Smooth muscle cell (in vitro differentiated cells): ENCODE data around the gene ZNF90. TPM values are rescaled to one million over a fixed set of nuclear protein-coding genes. Genes with fewer than 3 reads are reported as not detected.
A peak's percentile ranks its signal among the peaks of the same experiment; 100 is the strongest.
"Not testable (repeated sequence)": the region's sequence is repeated elsewhere in the genome, so short reads cannot be mapped to it uniquely, and the experiment has no call there.

Experiments used
- DNase-seq: peaks from one replicate; lab custom pipeline; 2025; ENCODE audit not compliant: unreplicated experiment; lab: John Stamatoyannopoulos, UW
- H2AFZ ChIP-seq: fragments of 200-600 bp; sonication (generic); 2 replicates; pipeline ENCODE4 v1.6.0; 2016; ENCODE audit warnings: antibody characterized with exemption, low read depth, mild to moderate bottlenecking
- H3F3A ChIP-seq: fragments of 200-600 bp; sonication (generic); 2 replicates; pipeline ENCODE4 v1.6.0; 2017; ENCODE audit warnings: antibody characterized with exemption, low read depth
- H3K27ac ChIP-seq: fragments of 200-600 bp; sonication (generic); 2 replicates; pipeline ENCODE4 v1.5.1; 2016; ENCODE audit warnings: low read depth, mild to moderate bottlenecking
- H3K27me3 ChIP-seq: fragments of 200-600 bp; sonication (generic); 2 replicates; pipeline ENCODE4 v1.6.1; 2016; ENCODE audit warnings: low read depth, mild to moderate bottlenecking
- H3K36me3 ChIP-seq: fragments of 200-600 bp; sonication (generic); 2 replicates; pipeline ENCODE4 v1.5.1; 2016; ENCODE audit warnings: low read depth
- H3K4me1 ChIP-seq: fragments of 200-600 bp; sonication (generic); 2 replicates; pipeline ENCODE4 v1.5.1; 2016; ENCODE audit warnings: low read depth
- H3K4me2 ChIP-seq: fragments of 200-600 bp; sonication (generic); 2 replicates; pipeline ENCODE4 v1.6.0; 2016; ENCODE audit warnings: mild to moderate bottlenecking
- H3K4me3 ChIP-seq: fragments of 200-600 bp; sonication (generic); 2 replicates; pipeline ENCODE4 v1.5.1; 2016; ENCODE audit warnings: mild to moderate bottlenecking
- H3K79me2 ChIP-seq: fragments of 200-600 bp; sonication (generic); 2 replicates; pipeline ENCODE4 v1.6.0; 2016; ENCODE audit warnings: low read depth, mild to moderate bottlenecking
- H3K9ac ChIP-seq: fragments of 200-600 bp; sonication (generic); 2 replicates; pipeline ENCODE4 v1.6.0; 2016; ENCODE audit warnings: low read depth
- H3K9me3 ChIP-seq: fragments of 200-600 bp; sonication (generic); replicated peaks from 2 replicates; pipeline ENCODE4 v1.5.1; 2016; ENCODE audit warnings: low read depth
- H4K20me1 ChIP-seq: fragments of 200-600 bp; sonication (generic); 2 replicates; pipeline ENCODE4 v1.6.0; 2016; ENCODE audit warnings: low read depth
- CTCF ChIP-seq: fragments of 200-600 bp; sonication (generic); IDR thresholded peaks from 2 replicates; pipeline ENCODE4 v1.5.1; 2017; ENCODE audit warnings: borderline replicate concordance, mild to moderate bottlenecking, antibody characterized with exemption; ENCODE audit not compliant: insufficient read depth, poor library complexity, severe bottlenecking
- WGBS: methylation state at CpG from one replicate; pipeline ENCODE4 v1.1.7; 2016; ENCODE audit warnings: low lambda C conversion rate; 5-methylcytosine and 5-hydroxymethylcytosine counted together
- polyA plus RNA-seq: library from polyadenylated mRNA; unstranded; fragments of >200 nt; fragmentation: Nextera tagmentation; extraction: Ambion mirVana; gene quantifications from 2 replicates; pipeline ENCODE4 v1.2.1, GENCODE V29; 2016
- total RNA-seq: library from RNA; depleted of rRNA; stranded (reverse); fragments of >200 nt; gene quantifications from 2 replicates; pipeline ENCODE4 v1.2.3, GENCODE V29; 2014

The ZNF90 gene
- total and polyA plus RNA-seq, 2 experiments from 2014 or later = 3.4 to 5.3 TPM

- peaks cover 13% of the 10 kb centered on the region for H3K79me2 ChIP-seq
- no peaks in the 10 kb centered on the region for H3K36me3 ChIP-seq
- H3K27me3 ChIP-seq = no peaks in the 10 kb centered on the region
- peak overlapping the region; percentile 96 for H3K4me2 ChIP-seq
- WGBS = under 1% methylated on average over 19 of the region's 19 CpGs
- no peak for TF ChIP-seq CTCF
- H3K27ac ChIP-seq = peak overlapping the region; percentile 17
- H3K4me3 ChIP-seq = peak overlapping the region; percentile 61
- H3K4me1 ChIP-seq = peaks cover 12% of the 10 kb centered on the region
- peak overlapping the region; percentile 95 for H2AFZ ChIP-seq
- H4K20me1 ChIP-seq = no peaks in the 10 kb centered on the region
- DNase-seq = peak; percentile 6
- H3K9me3 ChIP-seq = no peaks in the 10 kb centered on the region
- peaks cover 7% of the 10 kb centered on the region for H3F3A ChIP-seq
- peak overlapping the region; percentile 24 for H3K9ac ChIP-seq
Observed at GRCh38 chr19:20078581-20079031, 806 bp downstream of the ZNF90 start.

- no peaks in the 10 kb centered on the region for H4K20me1 ChIP-seq
- peak overlapping the region; percentile 61 for H3K4me3 ChIP-seq
- H3K4me2 ChIP-seq = peak overlapping the region; percentile 96
- no peak for TF ChIP-seq CTCF
- H2AFZ ChIP-seq = peak overlapping the region; percentile 95
- WGBS = 16% methylated on average over 8 of the region's 8 CpGs
- no peak overlapping the region for H3K27ac ChIP-seq
- peaks cover 12% of the 10 kb centered on the region for H3K4me1 ChIP-seq
- no peaks in the 10 kb centered on the region for H3K27me3 ChIP-seq
- H3F3A ChIP-seq = peaks cover 7% of the 10 kb centered on the region
- H3K9ac ChIP-seq = peak overlapping the region; percentile 24
- H3K36me3 ChIP-seq = no peaks in the 10 kb centered on the region
- no peaks in the 10 kb centered on the region for H3K9me3 ChIP-seq
- H3K79me2 ChIP-seq = peaks cover 21% of the 10 kb centered on the region
- DNase-seq = no peak
Observed at GRCh38 chr19:20079476-20079875, 1.7 kb downstream of the ZNF90 start.

GRCh38 chr19:20080656-20081055 lies 2.9 kb downstream of the ZNF90 start:
- Histone ChIP-seq H4K20me1 (no peaks in the 10 kb centered on the region), H3K9ac (no peak overlapping the region), H3K27me3 (no peaks in the 10 kb centered on the region), H3K4me2 (no peak overlapping the region), H2AFZ (no peak overlapping the region), H3K36me3 (no peaks in the 10 kb centered on the region), H3F3A (peaks cover 7% of the 10 kb centered on the region), H3K4me1 (peaks cover 12% of the 10 kb centered on the region), H3K27ac (no peak overlapping the region), H3K79me2 (peaks cover 33% of the 10 kb centered on the region), H3K9me3 (no peaks in the 10 kb centered on the region), H3K4me3 (no peak overlapping the region)
- TF ChIP-seq CTCF = no peak
- WGBS = 17% methylated on average over 3 of the region's 3 CpGs
- DNase-seq = no peak

- 7% methylated on average over 3 of the region's 3 CpGs for WGBS
- not testable (repeated sequence) for H2AFZ ChIP-seq, DNase-seq, H3F3A ChIP-seq, H4K20me1 ChIP-seq, H3K27me3 ChIP-seq, H3K9me3 ChIP-seq, H3K9ac ChIP-seq, H3K4me3 ChIP-seq, H3K36me3 ChIP-seq
- Histone ChIP-seq H3K4me1 (peaks cover 12% of the 10 kb centered on the region), H3K27ac (peak overlapping the region; percentile 23), H3K4me2 (peak overlapping the region; percentile 21), H3K79me2 (peaks cover 49% of the 10 kb centered on the region)
Observed at GRCh38 chr19:20082232-20082833, 4.5 kb downstream of the ZNF90 start.

- H3F3A ChIP-seq, H4K20me1 ChIP-seq, H3K9me3 ChIP-seq, H3K9ac ChIP-seq, H2AFZ ChIP-seq, DNase-seq, H3K36me3 ChIP-seq, H3K4me3 ChIP-seq, H3K27ac ChIP-seq, H3K27me3 ChIP-seq: not testable (repeated sequence)
- H3K4me1 ChIP-seq = peaks cover 12% of the 10 kb centered on the region
- peaks cover 53% of the 10 kb centered on the region for H3K79me2 ChIP-seq
- WGBS = 22% methylated on average over 7 of the region's 7 CpGs
- peak overlapping the region; percentile 21 for H3K4me2 ChIP-seq
Observed at GRCh38 chr19:20082876-20083275, 5.1 kb downstream of the ZNF90 start.
